ENCODE results near the gene ZDHHC21. TPM values are rescaled to one million over a fixed set of nuclear protein-coding genes. Genes with fewer than 3 reads are reported as not detected.

The ZDHHC21 gene
- total and polyA plus RNA-seq, 2 experiments from 2014 or later = 4.0 to 13.5 TPM

DNA sequence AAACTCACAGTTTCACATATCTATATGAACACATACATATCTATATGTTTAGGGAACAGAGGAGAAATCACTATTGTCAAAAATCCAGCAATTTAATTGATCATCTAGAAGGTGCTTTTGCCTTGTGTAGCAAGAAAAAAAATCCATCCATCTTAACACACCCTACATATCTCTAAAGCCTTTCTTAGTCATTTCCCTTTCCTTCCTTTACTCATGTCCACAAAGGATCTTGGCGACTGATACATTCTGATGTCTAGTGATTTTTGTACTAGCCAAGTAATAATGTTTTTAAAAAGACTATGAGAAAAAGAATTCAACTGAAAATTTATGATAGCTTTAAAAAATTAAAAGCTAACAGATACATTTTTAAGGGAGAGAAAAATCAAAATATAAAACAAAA, 22.5 kb downstream of the ZDHHC21 start:
- Histone ChIP-seq H3K27me3 (ENCODE audit: insufficient read depth) (no peaks in the 10 kb centered on the region), H2AFZ (no peak overlapping the region), H3K79me2 (replicated peaks; ENCODE audit: insufficient read depth) (no peaks in the 10 kb centered on the region), H3K4me1 (ENCODE audit: insufficient read depth) (no peaks in the 10 kb centered on the region), H3K4me3 (no peak overlapping the region), H3K27ac (ENCODE audit: low read depth) (no peak overlapping the region), H3F3A (replicated peaks; ENCODE audit: low read depth) (no peaks in the 10 kb centered on the region), H4K20me1 (replicated peaks; ENCODE audit: insufficient read depth) (no peaks in the 10 kb centered on the region), H3K4me2 (no peak overlapping the region), H3K36me3 (ENCODE audit: insufficient read depth) (no peaks in the 10 kb centered on the region), H3K9me2 (ENCODE audit: insufficient read depth) (no peaks in the 10 kb centered on the region)
- DNase-seq (ENCODE audit: low spot score) (no peak), ATAC-seq (no peak)
- Mint-ChIP-seq H3K9me3 (no peaks in the 10 kb centered on the region), H3K4me1 (no peaks in the 10 kb centered on the region), H3K4me3 (no peak overlapping the region), H3K27me3 (ENCODE audit: insufficient read depth, low read depth, poor library complexity) (no peaks in the 10 kb centered on the region), H3K36me3 (ENCODE audit: low read depth) (no peaks in the 10 kb centered on the region; the same call in 2 of the 3 replicates), H3K27ac (no peak overlapping the region)
- TF ChIP-seq JUNB (IDR thresholded peaks at IDR 0.05; ENCODE audit: unreplicated experiment) (no peak), ETS1 (IDR thresholded peaks at IDR 0.05) (no peak), EZH2 (IDR thresholded peaks at IDR 0.05; ENCODE audit: low read depth, unreplicated experiment) (no peak), POLR2AphosphoS5 (IDR thresholded peaks at IDR 0.05; ENCODE audit: low read depth) (no peak), CREB1 (CRISPR knock-in tag; IDR thresholded peaks at IDR 0.05; ENCODE audit: low read depth) (no peak), EZH2phosphoT487 (IDR thresholded peaks at IDR 0.05; ENCODE audit: unreplicated experiment) (no peak), ZNF331 (CRISPR knock-in tag; IDR thresholded peaks at IDR 0.05; ENCODE audit: low read depth) (no peak), STAT1 (IDR thresholded peaks at IDR 0.05; ENCODE audit: unreplicated experiment) (no peak), CTCF (conservative IDR thresholded peaks at IDR 0.05; ENCODE audit: low read depth in 2 of 2) (no peak), NANOG (IDR thresholded peaks at IDR 0.05; ENCODE audit: borderline replicate concordance) (no peak), REST (IDR thresholded peaks at IDR 0.05; ENCODE audit: unreplicated experiment) (no peak), ZNF114 (CRISPR knock-in tag; IDR thresholded peaks at IDR 0.05) (no peak)
- TF ChIP-seq, protein P1, sequence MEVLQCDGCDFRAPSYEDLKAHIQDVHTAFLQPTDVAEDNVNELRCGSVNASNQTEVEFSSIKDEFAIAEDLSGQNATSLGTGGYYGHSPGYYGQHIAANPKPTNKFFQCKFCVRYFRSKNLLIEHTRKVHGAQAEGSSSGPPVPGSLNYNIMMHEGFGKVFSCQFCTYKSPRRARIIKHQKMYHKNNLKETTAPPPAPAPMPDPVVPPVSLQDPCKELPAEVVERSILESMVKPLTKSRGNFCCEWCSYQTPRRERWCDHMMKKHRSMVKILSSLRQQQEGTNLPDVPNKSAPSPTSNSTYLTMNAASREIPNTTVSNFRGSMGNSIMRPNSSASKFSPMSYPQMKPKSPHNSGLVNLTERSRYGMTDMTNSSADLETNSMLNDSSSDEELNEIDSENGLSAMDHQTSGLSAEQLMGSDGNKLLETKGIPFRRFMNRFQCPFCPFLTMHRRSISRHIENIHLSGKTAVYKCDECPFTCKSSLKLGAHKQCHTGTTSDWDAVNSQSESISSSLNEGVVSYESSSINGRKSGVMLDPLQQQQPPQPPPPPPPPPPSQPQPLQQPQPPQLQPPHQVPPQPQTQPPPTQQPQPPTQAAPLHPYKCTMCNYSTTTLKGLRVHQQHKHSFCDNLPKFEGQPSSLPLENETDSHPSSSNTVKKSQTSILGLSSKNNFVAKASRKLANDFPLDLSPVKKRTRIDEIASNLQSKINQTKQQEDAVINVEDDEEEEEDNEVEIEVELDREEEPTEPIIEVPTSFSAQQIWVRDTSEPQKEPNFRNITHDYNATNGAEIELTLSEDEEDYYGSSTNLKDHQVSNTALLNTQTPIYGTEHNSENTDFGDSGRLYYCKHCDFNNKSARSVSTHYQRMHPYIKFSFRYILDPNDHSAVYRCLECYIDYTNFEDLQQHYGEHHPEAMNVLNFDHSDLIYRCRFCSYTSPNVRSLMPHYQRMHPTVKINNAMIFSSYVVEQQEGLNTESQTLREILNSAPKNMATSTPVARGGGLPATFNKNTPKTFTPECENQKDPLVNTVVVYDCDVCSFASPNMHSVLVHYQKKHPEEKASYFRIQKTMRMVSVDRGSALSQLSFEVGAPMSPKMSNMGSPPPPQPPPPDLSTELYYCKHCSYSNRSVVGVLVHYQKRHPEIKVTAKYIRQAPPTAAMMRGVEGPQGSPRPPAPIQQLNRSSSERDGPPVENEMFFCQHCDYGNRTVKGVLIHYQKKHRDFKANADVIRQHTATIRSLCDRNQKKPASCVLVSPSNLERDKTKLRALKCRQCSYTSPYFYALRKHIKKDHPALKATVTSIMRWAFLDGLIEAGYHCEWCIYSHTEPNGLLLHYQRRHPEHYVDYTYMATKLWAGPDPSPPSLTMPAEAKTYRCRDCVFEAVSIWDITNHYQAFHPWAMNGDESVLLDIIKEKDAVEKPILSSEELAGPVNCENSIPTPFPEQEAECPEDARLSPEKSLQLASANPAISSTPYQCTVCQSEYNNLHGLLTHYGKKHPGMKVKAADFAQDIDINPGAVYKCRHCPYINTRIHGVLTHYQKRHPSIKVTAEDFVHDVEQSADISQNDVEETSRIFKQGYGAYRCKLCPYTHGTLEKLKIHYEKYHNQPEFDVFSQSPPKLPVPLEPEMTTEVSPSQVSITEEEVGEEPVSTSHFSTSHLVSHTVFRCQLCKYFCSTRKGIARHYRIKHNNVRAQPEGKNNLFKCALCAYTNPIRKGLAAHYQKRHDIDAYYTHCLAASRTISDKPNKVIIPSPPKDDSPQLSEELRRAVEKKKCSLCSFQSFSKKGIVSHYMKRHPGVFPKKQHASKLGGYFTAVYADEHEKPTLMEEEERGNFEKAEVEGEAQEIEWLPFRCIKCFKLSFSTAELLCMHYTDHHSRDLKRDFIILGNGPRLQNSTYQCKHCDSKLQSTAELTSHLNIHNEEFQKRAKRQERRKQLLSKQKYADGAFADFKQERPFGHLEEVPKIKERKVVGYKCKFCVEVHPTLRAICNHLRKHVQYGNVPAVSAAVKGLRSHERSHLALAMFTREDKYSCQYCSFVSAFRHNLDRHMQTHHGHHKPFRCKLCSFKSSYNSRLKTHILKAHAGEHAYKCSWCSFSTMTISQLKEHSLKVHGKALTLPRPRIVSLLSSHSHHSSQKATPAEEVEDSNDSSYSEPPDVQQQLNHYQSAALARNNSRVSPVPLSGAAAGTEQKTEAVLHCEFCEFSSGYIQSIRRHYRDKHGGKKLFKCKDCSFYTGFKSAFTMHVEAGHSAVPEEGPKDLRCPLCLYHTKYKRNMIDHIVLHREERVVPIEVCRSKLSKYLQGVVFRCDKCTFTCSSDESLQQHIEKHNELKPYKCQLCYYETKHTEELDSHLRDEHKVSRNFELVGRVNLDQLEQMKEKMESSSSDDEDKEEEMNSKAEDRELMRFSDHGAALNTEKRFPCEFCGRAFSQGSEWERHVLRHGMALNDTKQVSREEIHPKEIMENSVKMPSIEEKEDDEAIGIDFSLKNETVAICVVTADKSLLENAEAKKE (CRISPR knock-in tag; IDR thresholded peaks at IDR 0.05) = no peak
